ENCODE measurements around the gene NECAB3. TPM values are rescaled to one million over a fixed set of nuclear protein-coding genes. Genes with fewer than 3 reads are reported as not detected.

Gene NECAB3
- total RNA-seq, 6 experiments from 2014 or later: 13.2 to 21.9 (median 19.2) TPM

DNA sequence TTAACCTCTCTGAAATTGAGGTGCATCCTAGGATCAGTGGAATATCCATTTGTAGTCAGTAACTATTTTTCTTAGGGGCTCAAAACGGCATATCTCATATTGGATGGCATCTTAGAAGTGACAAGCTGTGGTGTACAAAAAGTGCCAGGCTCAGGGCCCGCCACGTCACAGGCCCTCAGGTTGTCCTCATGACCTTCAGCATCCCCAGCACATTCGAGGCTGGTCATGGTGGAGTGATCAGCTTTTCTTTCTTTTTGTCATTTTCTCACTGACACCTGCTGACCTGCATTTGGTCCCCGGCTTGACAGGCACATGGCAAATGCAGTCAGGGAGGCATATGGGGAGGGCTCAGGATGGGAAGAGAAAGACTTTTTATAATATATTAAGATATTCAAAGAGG is 19.1 kb upstream of the NECAB3 start:
- H3K27me3 ChIP-seq: no peaks in the 10 kb centered on the region
- ATAC-seq (no peak), DNase-seq (no peak)
- H3K9me3 ChIP-seq: no peaks in the 10 kb centered on the region
- no peak overlapping the region for H3K4me3 ChIP-seq
- 85% methylated on average over 4 of the region's 5 CpGs for WGBS (ENCODE audit: insufficient coverage, low coverage, low lambda C conversion rate, missing lambda C conversion rate)
- intact Hi-C loops (cut with DNase I): no loop called here
- no peak overlapping the region for H3K27ac ChIP-seq
- no peaks in the 10 kb centered on the region for H3K4me1 ChIP-seq
- no peaks in the 10 kb centered on the region for H3K36me3 ChIP-seq
- TF ChIP-seq POLR2A (IDR thresholded peaks at IDR 0.05): no peak
- TF ChIP-seq, protein P1, sequence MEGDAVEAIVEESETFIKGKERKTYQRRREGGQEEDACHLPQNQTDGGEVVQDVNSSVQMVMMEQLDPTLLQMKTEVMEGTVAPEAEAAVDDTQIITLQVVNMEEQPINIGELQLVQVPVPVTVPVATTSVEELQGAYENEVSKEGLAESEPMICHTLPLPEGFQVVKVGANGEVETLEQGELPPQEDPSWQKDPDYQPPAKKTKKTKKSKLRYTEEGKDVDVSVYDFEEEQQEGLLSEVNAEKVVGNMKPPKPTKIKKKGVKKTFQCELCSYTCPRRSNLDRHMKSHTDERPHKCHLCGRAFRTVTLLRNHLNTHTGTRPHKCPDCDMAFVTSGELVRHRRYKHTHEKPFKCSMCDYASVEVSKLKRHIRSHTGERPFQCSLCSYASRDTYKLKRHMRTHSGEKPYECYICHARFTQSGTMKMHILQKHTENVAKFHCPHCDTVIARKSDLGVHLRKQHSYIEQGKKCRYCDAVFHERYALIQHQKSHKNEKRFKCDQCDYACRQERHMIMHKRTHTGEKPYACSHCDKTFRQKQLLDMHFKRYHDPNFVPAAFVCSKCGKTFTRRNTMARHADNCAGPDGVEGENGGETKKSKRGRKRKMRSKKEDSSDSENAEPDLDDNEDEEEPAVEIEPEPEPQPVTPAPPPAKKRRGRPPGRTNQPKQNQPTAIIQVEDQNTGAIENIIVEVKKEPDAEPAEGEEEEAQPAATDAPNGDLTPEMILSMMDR (IDR thresholded peaks at IDR 0.05): no peak

DNA sequence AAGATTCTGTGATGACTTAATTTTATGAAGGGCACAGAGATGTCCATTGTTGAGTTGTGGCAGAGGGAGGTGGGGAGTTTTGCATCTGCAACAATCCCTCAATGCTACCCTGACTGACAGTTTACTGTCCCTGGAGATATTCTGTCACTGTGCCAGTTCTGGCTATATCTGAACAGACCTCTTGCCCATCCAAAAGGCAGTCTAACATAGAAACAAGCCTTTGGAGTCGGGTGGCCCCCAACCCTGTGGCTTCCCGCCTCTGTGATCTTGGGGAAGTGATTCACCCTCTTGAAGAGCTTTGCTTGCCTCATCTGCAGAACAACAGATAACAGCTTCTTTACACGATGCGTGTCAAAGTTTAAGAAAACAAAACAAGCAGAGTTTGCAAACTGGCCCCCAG is 15.7 kb upstream of the NECAB3 start:
- intact Hi-C loops (cut with DNase I): no loop called here
- H3K9me3 ChIP-seq: no peaks in the 10 kb centered on the region
- peak in 2 of 4 donors; percentile 9 to 18 for ATAC-seq
- TF ChIP-seq, protein P1 (IDR thresholded peaks at IDR 0.05): no peak
- TF ChIP-seq POLR2A (IDR thresholded peaks at IDR 0.05): no peak
- H3K4me1 ChIP-seq: peaks cover 0 to 3% (median 0%) of the 10 kb centered on the region in 4 donors
- H3K27ac ChIP-seq: no peak overlapping the region
- H3K27me3 ChIP-seq: no peaks in the 10 kb centered on the region
- H3K4me3 ChIP-seq: no peak overlapping the region
- 34% methylated on average over 4 of the region's 4 CpGs for WGBS (ENCODE audit: insufficient coverage, low coverage, low lambda C conversion rate, missing lambda C conversion rate)
- H3K36me3 ChIP-seq: no peaks in the 10 kb centered on the region
- DNase-seq: no peak

DNA sequence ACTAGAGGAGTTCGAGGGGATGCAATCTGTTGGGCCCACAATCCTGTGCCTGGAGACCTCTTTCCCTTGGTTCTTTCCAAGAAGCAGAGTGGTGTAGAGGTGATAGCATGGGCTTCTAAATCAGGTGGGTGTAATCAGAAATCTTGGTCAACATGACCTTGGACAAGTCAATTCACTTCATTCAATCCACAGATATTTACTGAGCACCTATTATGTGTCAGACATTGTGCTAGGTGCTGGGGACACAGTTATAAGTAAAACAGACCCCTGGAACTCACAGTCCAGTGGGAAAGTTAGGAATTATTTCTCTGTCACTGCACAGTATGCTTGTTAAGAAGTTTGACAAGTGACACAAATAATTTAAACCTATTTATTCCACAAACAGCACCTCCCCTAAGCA is 15.3 kb upstream of the NECAB3 start:
- Histone ChIP-seq H3K27ac (no peak overlapping the region), H3K36me3 (no peaks in the 10 kb centered on the region), H3K27me3 (no peaks in the 10 kb centered on the region), H3K4me3 (no peak overlapping the region), H3K9me3 (no peaks in the 10 kb centered on the region), H3K4me1 (peaks cover 0 to 3% (median 0%) of the 10 kb centered on the region in 4 donors)
- intact Hi-C loops (cut with DNase I): no loop called here
- ATAC-seq: no peak
- no peak for DNase-seq
- 80% methylated on average over 1 of the region's 1 CpG for WGBS (ENCODE audit: insufficient coverage, low coverage, low lambda C conversion rate, missing lambda C conversion rate)
- TF ChIP-seq, protein P1 (IDR thresholded peaks at IDR 0.05): no peak
- no peak for TF ChIP-seq POLR2A (IDR thresholded peaks at IDR 0.05)

DNA sequence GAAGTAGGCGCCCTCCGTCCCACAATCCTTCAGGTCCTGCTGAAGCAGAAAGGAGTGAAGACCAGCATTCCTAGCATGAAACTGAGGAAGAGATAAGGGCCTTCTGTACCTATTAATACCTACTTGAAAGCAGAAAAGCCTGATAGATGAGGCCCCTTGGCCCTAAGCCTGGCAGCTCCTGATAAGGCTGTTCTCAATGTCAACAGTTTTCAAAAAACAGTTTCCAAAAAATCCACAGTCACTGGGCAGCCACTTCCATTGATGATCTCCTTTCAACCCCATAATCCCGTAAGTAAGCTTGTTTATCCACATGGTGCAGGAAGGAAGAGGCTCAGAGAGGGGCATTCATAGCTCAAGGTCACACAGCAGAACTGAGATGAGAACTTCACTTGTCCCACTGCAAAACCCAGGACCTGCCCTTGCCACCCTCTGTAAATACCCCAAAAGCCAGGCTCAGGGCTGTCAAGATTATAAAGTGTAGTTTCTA is 14.8 kb upstream of the NECAB3 start:
- H3K9me3 ChIP-seq: no peaks in the 10 kb centered on the region
- no peaks in the 10 kb centered on the region for H3K27me3 ChIP-seq
- no peak overlapping the region for H3K27ac ChIP-seq
- no peak overlapping the region for H3K4me3 ChIP-seq
- H3K4me1 ChIP-seq: peaks cover 0 to 3% (median 0%) of the 10 kb centered on the region in 4 donors
- TF ChIP-seq, protein P1 (IDR thresholded peaks at IDR 0.05): no peak
- no peak for TF ChIP-seq POLR2A (IDR thresholded peaks at IDR 0.05)
- 83% methylated on average over 2 of the region's 3 CpGs for WGBS (ENCODE audit: insufficient coverage, low coverage, low lambda C conversion rate, missing lambda C conversion rate)
- ATAC-seq (no peak), DNase-seq (no peak)
- H3K36me3 ChIP-seq: no peaks in the 10 kb centered on the region
- intact Hi-C loops (cut with DNase I): no loop called here

Measured in right lobe of liver (tissue), 6 donors.